T-helper 17 cell (primary cell): ENCODE results near the gene OSGIN1. TPM values are rescaled to one million over a fixed set of nuclear protein-coding genes. Genes with fewer than 3 reads are reported as not detected.

Source experiments
- ATAC-seq: fragments of 150-1000 bp; cut with Tn5 transposase; 2 replicates; pipeline ENCODE4 v1.10.0; 2021; ENCODE audit warnings: mild to moderate bottlenecking, moderate library complexity
- DNase-seq, 3 donors: peaks; one replicate each; pipeline versions ENCODE4 v3.0.0 to v3.0.0-alpha.2; 2020 to 2021
- H3K9me3 ChIP-seq: one replicate; pipeline ENCODE4 v1.7.0; 2013; ENCODE audit warnings: low read length, mild to moderate bottlenecking; ENCODE audit not compliant: control insufficient read depth, poor library complexity, severe bottlenecking
- H3K27ac Mint-ChIP-seq: one replicate; pipeline ENCODE4 v1.8.0; 2022; ENCODE audit warnings: mild to moderate bottlenecking, moderate library complexity, mixed read lengths
- H3K27me3 Mint-ChIP-seq: one replicate; pipeline ENCODE4 v1.8.0; 2022; ENCODE audit warnings: mixed read lengths
- H3K36me3 Mint-ChIP-seq: one replicate; pipeline ENCODE4 v1.8.0; 2022; ENCODE audit warnings: low read depth, mixed read lengths
- H3K4me1 Mint-ChIP-seq: one replicate; pipeline ENCODE4 v1.8.0; 2022; ENCODE audit warnings: mild to moderate bottlenecking, mixed read lengths
- H3K4me3 Mint-ChIP-seq: one replicate; pipeline ENCODE4 v1.8.0; 2022; ENCODE audit warnings: mild to moderate bottlenecking, moderate library complexity, mixed read lengths
- total RNA-seq, 4 donors: library from RNA in 2 of 4; stranded (reverse) in 2 of 4; gene quantifications; one replicate each; pipeline ENCODE4 v1.2.3 and lab custom pipeline; 2022 to 2026

The OSGIN1 gene
- total RNA-seq, 2 donors from 2014 or later = 1.1 to 1.4 TPM

DNA sequence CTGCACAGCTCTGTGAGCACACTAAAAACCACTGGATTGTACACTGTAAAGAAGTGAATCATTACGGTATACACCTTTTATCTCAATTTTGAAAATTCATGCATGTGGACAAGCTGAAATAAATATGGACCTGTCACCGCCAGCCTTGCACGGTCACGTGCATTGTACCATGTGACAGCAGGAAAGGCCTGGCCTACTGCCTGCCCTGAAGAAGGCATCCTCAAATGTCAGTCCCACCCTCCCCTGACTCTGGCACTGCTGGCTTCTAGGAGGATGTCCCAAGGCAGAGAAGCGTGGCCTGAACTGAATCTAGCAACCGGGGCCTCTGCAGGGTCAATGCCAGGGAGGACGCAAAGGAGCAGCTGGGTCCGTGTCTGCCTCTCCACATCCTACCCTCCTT, 54.9 kb downstream of the OSGIN1 start:
- Mint-ChIP-seq H3K4me1 (peaks cover 5% of the 10 kb centered on the region), H3K36me3 (no peaks in the 10 kb centered on the region), H3K27ac (no peak overlapping the region), H3K27me3 (peaks cover 13% of the 10 kb centered on the region), H3K4me3 (no peak overlapping the region)
- no peak for DNase-seq
- no peaks in the 10 kb centered on the region for H3K9me3 ChIP-seq
- ATAC-seq = no peak

DNA sequence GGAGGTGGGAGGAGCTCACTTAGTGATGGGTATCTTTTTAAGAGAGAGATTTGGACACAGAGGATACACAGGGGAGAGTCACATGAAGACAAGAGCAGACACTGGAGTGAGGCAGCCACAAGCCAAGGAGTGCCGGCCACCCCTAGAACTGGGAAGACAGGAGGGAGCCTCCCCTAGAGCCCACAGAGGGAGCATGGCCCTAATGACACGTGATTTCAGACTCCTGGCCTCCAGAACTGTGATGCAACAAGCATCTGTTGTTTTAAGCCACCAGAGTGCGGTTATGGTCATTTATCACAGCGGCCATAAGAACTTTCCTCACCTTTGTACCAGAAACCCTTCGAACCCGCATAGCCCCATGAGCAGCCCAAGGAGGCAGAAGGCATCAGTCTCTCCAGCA, 56.2 kb downstream of the OSGIN1 start:
- DNase-seq (no peak), ATAC-seq (no peak)
- no peaks in the 10 kb centered on the region for H3K9me3 ChIP-seq
- H3K27ac Mint-ChIP-seq = no peak overlapping the region
- no peaks in the 10 kb centered on the region for H3K36me3 Mint-ChIP-seq
- no peak overlapping the region for H3K4me3 Mint-ChIP-seq
- H3K27me3 Mint-ChIP-seq = peaks cover 12% of the 10 kb centered on the region
- peaks cover 7% of the 10 kb centered on the region for H3K4me1 Mint-ChIP-seq

DNA sequence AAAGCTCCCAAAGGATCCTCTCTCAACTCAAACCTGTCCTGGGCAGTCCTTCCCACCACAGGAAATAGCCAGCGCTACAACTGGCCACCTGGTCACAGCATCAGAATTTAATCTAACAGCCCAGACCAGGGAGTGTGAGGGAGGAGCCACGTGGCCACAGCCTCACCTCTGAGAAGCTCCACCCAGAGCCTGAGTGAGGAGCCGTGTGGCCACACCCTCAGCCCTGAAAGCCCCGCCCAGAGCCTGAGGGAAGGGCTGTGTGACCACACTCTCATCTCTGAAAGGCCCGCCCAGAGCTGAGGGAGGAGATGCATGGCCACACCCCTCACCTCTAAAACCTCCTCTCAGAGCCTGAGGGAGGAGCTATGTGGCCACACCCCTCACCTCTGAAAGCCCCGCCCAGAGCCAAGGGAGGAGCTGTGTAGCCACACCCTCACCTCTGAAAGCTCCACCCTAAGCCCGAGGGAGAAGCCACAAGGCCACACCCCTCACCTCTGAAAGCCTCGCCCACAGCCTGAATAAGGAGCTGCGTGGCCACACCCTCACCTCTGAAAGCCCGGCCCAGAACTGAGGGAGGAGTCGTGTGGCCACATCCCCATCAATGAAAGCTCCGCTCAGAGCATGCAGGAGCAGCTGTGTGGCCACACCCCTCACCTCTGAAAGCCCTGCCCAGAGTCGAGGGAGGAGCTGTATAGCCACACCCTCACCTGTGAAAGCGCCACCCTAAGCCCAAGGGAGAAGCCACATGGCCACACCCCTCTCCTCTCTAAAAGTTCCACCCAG, 60.9 kb downstream of the OSGIN1 start:
- Mint-ChIP-seq H3K27me3 (no peaks in the 10 kb centered on the region), H3K4me3 (no peak overlapping the region), H3K27ac (no peak overlapping the region)

DNA sequence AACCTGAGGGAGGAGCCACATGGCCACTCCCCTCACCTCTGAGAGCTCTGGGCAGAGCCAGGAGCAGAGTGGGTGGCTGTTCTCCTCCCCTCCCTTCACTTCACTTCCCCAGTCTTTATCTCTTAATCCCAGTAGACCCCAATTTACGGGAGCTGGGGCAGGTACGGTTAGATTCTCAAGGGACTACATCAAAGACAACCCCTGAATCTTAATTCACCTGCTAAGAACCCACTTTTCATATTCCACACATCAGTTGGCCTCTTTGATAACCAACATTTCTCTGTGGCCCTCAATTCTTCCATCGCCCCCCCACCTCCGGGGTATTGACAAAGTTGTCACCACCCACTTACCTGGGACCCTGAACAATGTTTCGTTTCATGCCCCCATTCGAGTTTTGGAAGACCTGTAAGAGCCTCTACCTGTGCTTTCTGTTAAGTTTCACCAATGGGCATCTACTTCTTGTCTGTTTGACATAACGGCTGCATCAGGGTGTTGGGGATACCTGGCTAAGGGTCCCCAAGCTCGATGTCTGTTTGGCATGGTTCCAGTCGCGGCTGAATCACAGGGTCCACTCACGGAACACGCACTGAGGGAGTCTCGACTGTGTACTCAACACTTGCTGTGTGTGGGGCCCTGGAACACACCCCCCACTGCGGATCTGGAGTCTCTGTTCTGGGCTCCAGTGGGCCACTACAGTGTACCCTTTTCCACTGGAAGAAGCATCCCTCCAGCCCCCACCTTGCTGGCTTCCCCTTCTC, 61.7 kb downstream of the OSGIN1 start:
- H3K9me3 ChIP-seq = no peaks in the 10 kb centered on the region
- H3K27me3 Mint-ChIP-seq = no peaks in the 10 kb centered on the region
- ATAC-seq = no peak
- H3K4me3 Mint-ChIP-seq = no peak overlapping the region
- H3K27ac Mint-ChIP-seq = no peak overlapping the region
- no peak for DNase-seq
- H3K36me3 Mint-ChIP-seq = no peaks in the 10 kb centered on the region
- peaks cover 4% of the 10 kb centered on the region for H3K4me1 Mint-ChIP-seq

More for the DNA sequence above, 60.9 kb downstream of the OSGIN1 start:
- peak in 2 of 3 donors; percentile 37 for DNase-seq
- Mint-ChIP-seq H3K4me1 (peaks cover 4% of the 10 kb centered on the region), H3K36me3 (no peaks in the 10 kb centered on the region)
- no peaks in the 10 kb centered on the region for H3K9me3 ChIP-seq
- ATAC-seq = peak; percentile 83

DNA sequence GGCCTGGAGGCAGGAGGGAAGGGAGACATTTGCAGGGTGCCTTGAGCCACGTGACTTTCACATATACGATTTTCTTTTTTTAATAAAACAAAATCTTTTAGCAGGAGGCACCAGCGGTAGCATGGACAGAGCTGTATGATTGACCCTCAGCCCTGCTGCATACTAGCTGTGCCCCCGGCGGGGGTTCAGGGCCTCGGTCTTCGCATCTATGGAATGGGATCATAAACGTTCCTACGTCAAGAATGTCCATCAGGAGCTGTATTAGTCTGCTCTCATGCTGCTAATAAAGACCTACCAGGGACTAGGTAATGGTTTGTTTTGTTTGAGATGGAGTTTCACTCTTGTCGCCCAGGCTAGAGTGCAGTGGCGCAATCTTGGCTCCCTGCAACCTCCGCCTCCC, 62.4 kb downstream of the OSGIN1 start:
- ATAC-seq = no peak
- no peaks in the 10 kb centered on the region for H3K27me3 Mint-ChIP-seq

More for the DNA sequence above, 62.4 kb downstream of the OSGIN1 start:
- H3K36me3 Mint-ChIP-seq = no peaks in the 10 kb centered on the region
- H3K9me3 ChIP-seq = no peaks in the 10 kb centered on the region
- no peak overlapping the region for H3K4me3 Mint-ChIP-seq
- peaks cover 4% of the 10 kb centered on the region for H3K4me1 Mint-ChIP-seq
- DNase-seq = no peak
- H3K27ac Mint-ChIP-seq = no peak overlapping the region

Other genes starting within 250 kb of the OSGIN1 start
- 10 to 100 TPM; 23.1 to 23.8 TPM for gene HSBP1, start 145.3 kb upstream of the OSGIN1 start, total RNA-seq
- gene MLYCD, start 54.1 kb upstream of the OSGIN1 start, total RNA-seq = 1 to 10 TPM; 4.7 to 6.2 TPM
- not detected for gene NECAB2, start 15.0 kb downstream of the OSGIN1 start, total RNA-seq
- gene SLC38A8, start 89.6 kb downstream of the OSGIN1 start, total RNA-seq = not detected
- 100 to 1,000 TPM in 1 of 2 donors, 10 to 100 TPM in 1; 94.4 to 114 TPM for gene MBTPS1, start 163.7 kb downstream of the OSGIN1 start, total RNA-seq
- 10 to 100 TPM; 11.9 to 12.6 TPM for gene HSDL1, start 191.9 kb downstream of the OSGIN1 start, total RNA-seq
- gene DNAAF1, start 192.1 kb downstream of the OSGIN1 start, total RNA-seq = not detected
- gene TAF1C, start 233.8 kb downstream of the OSGIN1 start, total RNA-seq = 10 to 100 TPM; 61.8 to 84.5 TPM
- not detected for gene ADAD2, start 237.9 kb downstream of the OSGIN1 start, total RNA-seq